H9 (cell line): ENCODE measurements around the gene SH3RF3. TPM values are rescaled to one million over a fixed set of nuclear protein-coding genes. Genes with fewer than 3 reads are reported as not detected.

Source experiments
- DNase-seq: peaks from one replicate; pipeline ENCODE4 v3.0.0-alpha.2; 2017
- H2AFZ ChIP-seq: one replicate; pipeline ENCODE4 v1.6.1; 2013; ENCODE audit warnings: mild to moderate bottlenecking, low read length, control low read depth, moderate library complexity
- H2AK5ac ChIP-seq: 2 replicates; pipeline ENCODE4 v1.6.1; 2013; ENCODE audit warnings: low read length, control low read depth, mixed read lengths; ENCODE audit not compliant: insufficient read length
- H2BK120ac ChIP-seq: one replicate; pipeline ENCODE4 v1.6.1; 2013; ENCODE audit warnings: low read depth, mild to moderate bottlenecking, low read length, control low read depth, inconsistent platforms; ENCODE audit not compliant: poor library complexity, severe bottlenecking
- H2BK12ac ChIP-seq: 2 replicates; pipeline ENCODE4 v1.6.1; 2013; ENCODE audit warnings: low read length, control low read depth, mixed read lengths, low read depth; ENCODE audit not compliant: insufficient read length
- H2BK15ac ChIP-seq: 2 replicates; pipeline ENCODE4 v1.6.1; 2013; ENCODE audit warnings: low read depth, low read length, control low read depth
- H2BK20ac ChIP-seq: one replicate; pipeline ENCODE4 v1.6.1; 2013; ENCODE audit warnings: low read depth, mild to moderate bottlenecking, low read length, control low read depth, inconsistent platforms; ENCODE audit not compliant: poor library complexity, severe bottlenecking
- H2BK5ac ChIP-seq: 2 replicates; pipeline ENCODE4 v1.6.1; 2013; ENCODE audit warnings: low read length, control low read depth, mixed read lengths; ENCODE audit not compliant: insufficient read length
- H3K14ac ChIP-seq: 2 replicates; pipeline ENCODE4 v1.6.1; 2013; ENCODE audit warnings: low read length, control low read depth; ENCODE audit not compliant: insufficient read depth
- H3K18ac ChIP-seq: 2 replicates; pipeline ENCODE4 v1.6.1; 2013; ENCODE audit warnings: low read depth, mild to moderate bottlenecking, mixed read lengths, low read length, control low read depth; ENCODE audit not compliant: insufficient read length
- H3K23ac ChIP-seq: 2 replicates; pipeline ENCODE4 v1.6.1; 2013; ENCODE audit warnings: low read length, control low read depth, mixed read lengths, low read depth; ENCODE audit not compliant: insufficient read length
- H3K23me2 ChIP-seq: 2 replicates; pipeline ENCODE4 v1.6.1; 2013; ENCODE audit warnings: low read depth, mild to moderate bottlenecking, mixed read lengths, low read length, control low read depth; ENCODE audit not compliant: insufficient read length, poor library complexity, severe bottlenecking
- H3K27ac ChIP-seq: 2 replicates; pipeline ENCODE4 v1.5.1; 2013; ENCODE audit warnings: low read length, control low read depth, mixed read lengths, low read depth; ENCODE audit not compliant: insufficient read length
- H3K27me3 ChIP-seq: 2 replicates; pipeline ENCODE4 v1.6.1; 2013; ENCODE audit warnings: low read length, control low read depth, inconsistent platforms; ENCODE audit not compliant: insufficient read depth
- H3K4ac ChIP-seq: 2 replicates; pipeline ENCODE4 v1.6.1; 2013; ENCODE audit warnings: low read depth, mild to moderate bottlenecking, control low read depth, inconsistent platforms, low read length, moderate library complexity
- H3K4me1 ChIP-seq: 2 replicates; pipeline ENCODE4 v1.6.1; 2013; ENCODE audit warnings: low read length, control low read depth, inconsistent platforms; ENCODE audit not compliant: insufficient read depth
- H3K4me2 ChIP-seq: 2 replicates; pipeline ENCODE4 v1.6.1; 2013; ENCODE audit warnings: low read length, control low read depth, mixed read lengths; ENCODE audit not compliant: insufficient read length, insufficient read depth
- H3K56ac ChIP-seq: 2 replicates; pipeline ENCODE4 v1.6.1; 2013; ENCODE audit warnings: low read depth, mild to moderate bottlenecking, mixed read lengths, low read length, control low read depth; ENCODE audit not compliant: insufficient read length
- H3K79me1 ChIP-seq: 2 replicates; pipeline ENCODE4 v1.6.1; 2013; ENCODE audit warnings: low read depth, mild to moderate bottlenecking, moderate library complexity, low read length, control low read depth, inconsistent platforms; ENCODE audit not compliant: insufficient read depth, poor library complexity, severe bottlenecking
- H3K79me2 ChIP-seq: 2 replicates; pipeline ENCODE4 v1.6.1; 2013; ENCODE audit warnings: low read length, control low read depth, inconsistent platforms; ENCODE audit not compliant: insufficient read depth
- H3K9ac ChIP-seq: 2 replicates; pipeline ENCODE4 v1.6.1; 2013; ENCODE audit warnings: low read length, control low read depth, mixed read lengths; ENCODE audit not compliant: insufficient read length; ENCODE audit errors: extremely low read depth
- H3K9me3 ChIP-seq: one replicate; pipeline ENCODE4 v1.6.1; 2013; ENCODE audit warnings: low read depth, low read length, inconsistent platforms; ENCODE audit not compliant: control insufficient read depth
- H3T11ph ChIP-seq: one replicate; pipeline ENCODE4 v1.6.1; 2013; ENCODE audit warnings: mild to moderate bottlenecking, low read length, control low read depth, inconsistent platforms
- H4K20me1 ChIP-seq: one replicate; pipeline ENCODE4 v1.6.1; 2013; ENCODE audit not compliant: control insufficient read depth, insufficient read length, insufficient read depth
- H4K5ac ChIP-seq: 2 replicates; pipeline ENCODE4 v1.6.1; 2013; ENCODE audit warnings: low read depth, mild to moderate bottlenecking, mixed read lengths, low read length, control low read depth; ENCODE audit not compliant: insufficient read length
- H4K8ac ChIP-seq: replicated peaks from 2 replicates; pipeline ENCODE4 v1.6.1; 2013; ENCODE audit warnings: low read length, control low read depth, mixed read lengths, low read depth; ENCODE audit not compliant: insufficient read length
- H4K91ac ChIP-seq: 2 replicates; pipeline ENCODE4 v1.6.1; 2013; ENCODE audit warnings: low read depth, mild to moderate bottlenecking, moderate library complexity, mixed read lengths, low read length, control low read depth; ENCODE audit not compliant: insufficient read length
- H3K27ac Mint-ChIP-seq, 3 experiments: 2 replicates in 2 of 3; 3 replicates in 1 of 3; pipeline ENCODE4 v1.8.0; 2020 to 2021; ENCODE audit warnings: mixed read lengths in 3 of 3, mild to moderate bottlenecking in 1 of 3, moderate library complexity in 1 of 3
- H3K27me3 Mint-ChIP-seq: 2 replicates; pipeline ENCODE4 v1.8.0; 2021; ENCODE audit warnings: low read depth, mild to moderate bottlenecking, moderate library complexity, mixed read lengths
- H3K36me3 Mint-ChIP-seq, 3 experiments: 2 replicates in 2 of 3; 3 replicates in 1 of 3; pipeline ENCODE4 v1.8.0; 2020 to 2021; ENCODE audit warnings: low read depth in 3 of 3, mixed read lengths in 3 of 3; ENCODE audit not compliant: insufficient read depth in 1 of 3
- H3K4me1 Mint-ChIP-seq, 2 experiments: 2 replicates each; pipeline ENCODE4 v1.8.0; 2020; ENCODE audit warnings: mixed read lengths in 2 of 2
- H3K4me3 Mint-ChIP-seq, 2 experiments: 2 replicates in 1 of 2; 3 replicates in 1 of 2; pipeline ENCODE4 v1.8.0; 2020 to 2021; ENCODE audit warnings: mild to moderate bottlenecking in 2 of 2, mixed read lengths in 2 of 2, moderate library complexity in 1 of 2
- H3K9me3 Mint-ChIP-seq, 2 experiments: 2 replicates in 1 of 2; 3 replicates in 1 of 2; pipeline ENCODE4 v1.8.0; 2020; ENCODE audit warnings: mild to moderate bottlenecking in 2 of 2, mixed read lengths in 2 of 2, moderate library complexity in 1 of 2
- WGBS: extraction: QIAGEN DNeasy Blood & Tissue Kit; methylation state at CpG from one replicate; pipeline ENCODE4 v1.1.7; 2013; ENCODE audit warnings: missing lambda C conversion rate, low lambda C conversion rate, mixed read lengths; ENCODE audit not compliant: insufficient read length; ENCODE audit errors: extremely low coverage; 5-methylcytosine and 5-hydroxymethylcytosine counted together
- total RNA-seq: library from RNA; stranded (reverse); gene quantifications from 2 replicates; pipeline ENCODE4 v1.2.1, GENCODE V29; 2021
- TF ChIP-seq, protein P1 (sequence below): fragments of 200-600 bp; sonication (generic); conservative IDR thresholded peaks from 3 replicates; pipeline ENCODE4 v1.8.0; 2021; ENCODE audit warnings: antibody characterized with exemption, mild to moderate bottlenecking

The SH3RF3 gene
- total RNA-seq, 1 experiment from 2014 or later, result 0.46 TPM

- no peak overlapping the region; a peak in 1 of 7 replicates for H3K27ac Mint-ChIP-seq
Observed at GRCh38 chr2:109080109-109080508, 48.9 kb upstream of the SH3RF3 start.

More at GRCh38 chr2:109080109-109080508, 48.9 kb upstream of the SH3RF3 start:
- Histone ChIP-seq H3K18ac (no peak overlapping the region), H3K4me2 (no peak overlapping the region), H3K27me3 (no peaks in the 10 kb centered on the region), H2AK5ac (no peak overlapping the region), H3K23me2 (peaks cover 3% of the 10 kb centered on the region), H3K79me2 (no peaks in the 10 kb centered on the region), H4K5ac (no peak overlapping the region), H2BK15ac (no peak overlapping the region), H3K27ac (no peak overlapping the region), H3K23ac (no peak overlapping the region), H3K56ac (no peak overlapping the region), H2BK120ac (no peak overlapping the region), H3K14ac (no peak overlapping the region), H4K91ac (no peak overlapping the region), H3K9ac (no peak overlapping the region), H2AFZ (no peak overlapping the region), H3K79me1 (no peaks in the 10 kb centered on the region), H2BK20ac (no peak overlapping the region), H3K4me1 (no peaks in the 10 kb centered on the region), H2BK5ac (no peak overlapping the region), H3K4ac (no peak overlapping the region), H3K9me3 (no peaks in the 10 kb centered on the region), H4K20me1 (no peaks in the 10 kb centered on the region), H3T11ph (no peak overlapping the region), H2BK12ac (no peak overlapping the region), H4K8ac (no peak overlapping the region)
- TF ChIP-seq, protein P1, sequence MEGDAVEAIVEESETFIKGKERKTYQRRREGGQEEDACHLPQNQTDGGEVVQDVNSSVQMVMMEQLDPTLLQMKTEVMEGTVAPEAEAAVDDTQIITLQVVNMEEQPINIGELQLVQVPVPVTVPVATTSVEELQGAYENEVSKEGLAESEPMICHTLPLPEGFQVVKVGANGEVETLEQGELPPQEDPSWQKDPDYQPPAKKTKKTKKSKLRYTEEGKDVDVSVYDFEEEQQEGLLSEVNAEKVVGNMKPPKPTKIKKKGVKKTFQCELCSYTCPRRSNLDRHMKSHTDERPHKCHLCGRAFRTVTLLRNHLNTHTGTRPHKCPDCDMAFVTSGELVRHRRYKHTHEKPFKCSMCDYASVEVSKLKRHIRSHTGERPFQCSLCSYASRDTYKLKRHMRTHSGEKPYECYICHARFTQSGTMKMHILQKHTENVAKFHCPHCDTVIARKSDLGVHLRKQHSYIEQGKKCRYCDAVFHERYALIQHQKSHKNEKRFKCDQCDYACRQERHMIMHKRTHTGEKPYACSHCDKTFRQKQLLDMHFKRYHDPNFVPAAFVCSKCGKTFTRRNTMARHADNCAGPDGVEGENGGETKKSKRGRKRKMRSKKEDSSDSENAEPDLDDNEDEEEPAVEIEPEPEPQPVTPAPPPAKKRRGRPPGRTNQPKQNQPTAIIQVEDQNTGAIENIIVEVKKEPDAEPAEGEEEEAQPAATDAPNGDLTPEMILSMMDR, result no peak
- Mint-ChIP-seq H3K36me3 (no peaks in the 10 kb centered on the region), H3K27me3 (peaks cover 15% of the 10 kb centered on the region), H3K4me3 (no peak overlapping the region), H3K9me3 (peaks cover 0 to 8% of the 10 kb centered on the region in 2 experiments; a peak in 2 of 5 replicates), H3K4me1 (no peaks in the 10 kb centered on the region)
- no CpG with 5 or more reads among the region's 6 CpGs for WGBS
- DNase-seq, result no peak
